Measurements from ENCODE around the gene SLC9A9. TPM values are rescaled to one million over a fixed set of nuclear protein-coding genes. Genes with fewer than 3 reads are reported as not detected.
"Not testable (repeated sequence)": the region's sequence is repeated elsewhere in the genome, so short reads cannot be mapped to it uniquely, and the experiment has no call there.

Gene SLC9A9
- total RNA-seq, 1 donor from 2014 or later, result 9.3 TPM

- DNase-seq (ENCODE audit: missing footprints) (no peak), ATAC-seq (no peak)
- intact Hi-C loops (cut with DNase I), result no loop called here
These were observed 567.3 kb downstream of the SLC9A9 start for GRCh38 chr3:143280984-143281383.

- DNase-seq (ENCODE audit: missing footprints); intact Hi-C loops (cut with DNase I); ATAC-seq: not testable (repeated sequence)
These were observed 568.7 kb downstream of the SLC9A9 start for GRCh38 chr3:143279567-143279966.

DNA sequence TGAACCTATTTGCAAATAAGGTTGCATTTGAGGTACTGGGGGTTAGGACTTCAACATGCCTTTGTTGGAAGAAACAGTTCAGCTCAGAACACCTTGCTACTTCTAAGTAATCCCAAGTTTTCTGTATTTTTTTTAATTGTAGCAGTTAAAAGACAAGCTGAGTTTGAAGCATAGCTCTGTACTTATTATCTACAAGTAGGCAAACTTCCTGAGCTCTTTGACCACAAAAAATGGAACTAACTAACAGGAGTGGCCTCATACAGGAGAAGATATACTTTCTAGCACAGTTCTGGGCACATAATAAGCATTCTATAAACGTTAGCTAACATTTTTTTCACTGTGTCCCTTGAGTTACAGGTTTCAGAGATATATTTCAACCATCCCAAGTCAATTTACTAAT, 569.5 kb downstream of the SLC9A9 start:
- intact Hi-C loops (cut with DNase I), result no loop called here
- ATAC-seq, result no peak
- DNase-seq (ENCODE audit: missing footprints), result no peak

DNA sequence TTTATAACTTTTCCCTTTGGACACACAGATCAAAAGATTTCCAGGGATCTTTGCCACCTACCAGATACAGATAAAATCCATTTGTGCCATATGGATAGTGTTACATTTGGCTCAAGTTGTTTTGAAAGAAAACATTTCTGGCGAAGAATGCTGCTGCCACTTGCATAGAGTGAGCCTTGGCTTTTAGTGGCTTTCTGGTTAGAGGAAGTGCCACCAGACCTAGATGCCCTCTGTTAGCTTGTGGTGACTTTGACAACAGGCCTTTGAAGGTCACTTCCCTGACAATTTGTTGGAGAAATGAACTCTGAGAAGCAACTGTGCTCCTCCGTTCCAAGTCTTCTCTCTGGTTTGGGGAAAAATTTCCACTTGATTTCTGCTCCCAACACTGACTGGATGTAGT, 570.7 kb downstream of the SLC9A9 start:
- no peak for DNase-seq (ENCODE audit: missing footprints)
- intact Hi-C loops (cut with DNase I), result no loop called here
- no peak for ATAC-seq

DNA sequence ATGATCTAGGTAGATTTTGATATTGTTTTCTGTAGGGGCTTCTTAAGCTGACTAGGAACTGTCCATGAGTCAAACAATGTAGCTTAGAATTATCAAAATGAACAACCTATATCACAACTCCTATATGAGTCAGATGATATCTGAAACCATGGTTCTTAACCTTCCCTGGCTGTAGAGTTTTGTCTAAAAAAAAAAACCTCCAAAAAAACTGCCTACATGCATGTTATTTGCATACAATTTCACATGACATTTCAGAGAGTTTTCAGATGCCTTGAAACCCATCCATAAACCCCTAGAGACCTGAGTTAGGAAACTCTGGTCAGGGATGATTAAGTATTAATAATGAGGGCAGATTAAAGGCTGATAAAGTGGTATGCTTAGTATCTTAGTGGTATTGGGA, 571.7 kb downstream of the SLC9A9 start:
- no peak for DNase-seq (ENCODE audit: missing footprints)
- intact Hi-C loops (cut with DNase I), result no loop called here

DNA sequence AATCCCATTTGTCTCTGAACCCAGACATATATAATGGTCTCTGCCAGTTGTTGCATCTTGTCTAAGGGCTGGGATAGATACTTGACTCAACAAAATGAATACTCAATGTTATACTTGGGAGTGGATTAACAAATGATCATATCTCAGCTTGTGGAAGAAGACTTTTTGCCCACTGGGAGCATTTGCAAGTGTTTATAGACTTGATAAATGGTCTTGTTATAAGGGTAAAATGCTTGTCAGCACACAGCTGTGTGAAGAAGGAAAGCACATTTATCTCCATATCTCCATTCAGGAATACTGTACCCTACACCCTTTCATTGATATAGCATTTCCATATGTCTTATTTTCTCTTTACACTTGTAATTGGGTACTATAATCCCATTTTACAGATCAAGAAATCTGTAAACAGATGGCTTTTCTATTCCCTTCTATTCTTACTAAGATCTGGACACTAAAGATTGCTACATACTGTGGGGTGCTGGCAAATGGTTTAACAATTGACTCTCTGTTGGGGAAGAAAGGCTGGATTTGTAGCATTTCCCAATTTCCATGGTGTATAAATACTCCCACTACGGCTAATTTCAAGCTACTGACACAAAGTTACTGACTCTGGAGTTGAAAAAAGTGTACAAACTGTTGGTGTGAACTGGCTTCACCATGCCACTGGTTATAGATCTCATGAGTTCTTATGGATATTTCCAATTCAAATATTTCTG, 574.1 kb downstream of the SLC9A9 start:
- ATAC-seq (no peak), DNase-seq (ENCODE audit: missing footprints) (no peak)
- intact Hi-C loops (cut with DNase I), result no loop called here

More for the DNA sequence above, 571.7 kb downstream of the SLC9A9 start:
- no peak for ATAC-seq

- intact Hi-C loops (cut with DNase I), result no loop called here
- DNase-seq (ENCODE audit: missing footprints), result no peak
- ATAC-seq, result no peak
These were observed 577.1 kb downstream of the SLC9A9 start for GRCh38 chr3:143271136-143271535.

DNA sequence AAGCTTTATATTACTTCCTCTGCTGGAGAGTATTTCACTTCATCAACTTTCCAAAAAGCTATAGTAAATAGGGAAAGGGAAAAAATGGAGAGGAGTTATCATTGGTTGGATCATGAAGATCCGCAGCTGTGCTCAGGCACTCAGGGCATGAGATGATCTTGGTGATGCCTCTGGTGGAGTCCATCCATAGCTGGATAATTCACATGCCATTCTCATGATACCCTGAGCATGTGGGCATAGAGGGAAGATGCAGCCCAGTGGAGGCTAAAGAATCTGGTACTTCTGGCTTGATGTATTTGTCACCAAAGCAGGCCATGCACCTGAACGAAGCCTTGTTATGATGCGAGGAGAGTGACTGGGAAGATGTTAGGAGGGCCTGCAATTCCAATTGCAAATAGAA, 578.5 kb downstream of the SLC9A9 start:
- ATAC-seq (no peak), DNase-seq (ENCODE audit: missing footprints) (no peak)
- intact Hi-C loops (cut with DNase I), result no loop called here

DNA sequence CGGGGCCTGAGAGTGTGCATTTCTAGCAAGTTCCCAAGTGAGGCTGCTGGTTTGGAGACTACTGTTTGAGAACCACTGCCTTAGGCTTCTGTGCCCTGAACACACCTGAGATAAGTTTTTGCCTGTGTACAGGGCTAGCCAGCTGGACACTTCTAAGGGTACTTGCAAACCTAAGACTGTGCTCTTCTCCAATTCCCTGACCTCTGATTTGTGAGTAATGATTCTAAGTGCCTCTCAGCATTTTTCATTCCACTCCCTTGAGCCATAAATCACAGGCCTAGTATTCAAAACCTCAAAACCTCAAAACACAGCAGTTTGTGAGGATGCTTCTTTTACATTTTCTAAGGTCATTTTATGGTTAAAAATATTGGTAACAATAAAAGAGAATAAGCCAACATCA, 580.3 kb downstream of the SLC9A9 start:
- ATAC-seq, result no peak
- DNase-seq (ENCODE audit: missing footprints), result no peak
- intact Hi-C loops (cut with DNase I), result no loop called here

GRCh38 chr3:143266927-143267326, 581.3 kb downstream of the SLC9A9 start:
- intact Hi-C loops (cut with DNase I), result no loop called here
- no peak for ATAC-seq
- no peak for DNase-seq (ENCODE audit: missing footprints)

DNA sequence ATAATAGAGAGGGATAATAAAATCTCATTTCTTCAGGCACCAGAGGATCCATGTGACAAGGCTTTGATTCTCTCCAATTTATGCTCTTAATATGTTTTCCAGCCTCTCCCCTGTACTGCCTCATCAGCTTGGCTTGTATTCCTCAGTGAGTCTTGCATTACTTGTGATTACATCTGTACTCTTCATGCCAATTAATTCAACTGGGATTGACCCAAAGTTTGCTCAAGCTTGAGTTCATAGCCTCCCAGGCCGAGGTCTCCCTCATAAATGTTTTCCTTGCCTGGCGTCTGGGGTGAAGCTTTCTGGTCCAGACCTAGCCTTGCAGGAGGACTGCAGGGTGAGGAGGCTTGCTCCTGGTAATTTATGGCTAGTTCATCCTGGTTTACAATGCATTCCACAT, 581.8 kb downstream of the SLC9A9 start:
- peak; percentile 67 for ATAC-seq

GRCh38 chr3:143265501-143266070, 582.7 kb downstream of the SLC9A9 start:
- intact Hi-C loops (cut with DNase I), result no loop called here

More for the DNA sequence above, 581.8 kb downstream of the SLC9A9 start:
- DNase-seq (ENCODE audit: missing footprints), result no peak
- intact Hi-C loops (cut with DNase I), result no loop called here

DNA sequence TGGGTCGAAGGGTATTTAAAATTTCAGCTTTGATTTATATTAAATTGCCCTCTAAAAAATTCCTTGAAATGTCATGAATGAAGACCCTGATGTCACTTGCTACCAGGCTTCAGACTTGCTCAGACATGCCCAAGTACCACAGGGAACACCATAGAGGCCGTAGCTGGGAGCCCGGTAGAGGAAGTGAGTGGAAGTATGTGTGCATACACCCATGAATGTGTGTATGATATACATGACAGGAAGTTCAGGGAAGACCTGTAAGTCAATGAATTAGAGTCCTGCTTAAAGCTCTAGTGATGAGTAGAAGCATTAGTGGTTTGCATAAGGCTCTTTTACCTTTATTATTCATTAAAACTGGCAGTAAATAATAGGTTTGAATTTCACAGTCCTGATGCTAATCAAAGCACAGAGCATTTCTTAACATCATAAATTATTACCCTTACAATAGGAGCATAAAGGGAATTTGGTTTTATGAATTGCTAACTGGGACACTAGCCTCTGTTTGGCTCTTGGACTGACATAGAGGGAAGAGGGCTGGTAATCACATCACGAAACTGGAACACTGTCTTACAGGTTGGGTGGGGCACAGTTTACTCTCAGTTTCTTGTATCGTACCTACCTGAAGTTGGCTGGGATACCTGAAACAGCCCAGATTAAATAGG, 584.3 kb downstream of the SLC9A9 start:
- no peak for DNase-seq (ENCODE audit: missing footprints)
- ATAC-seq, result no peak
- intact Hi-C loops (cut with DNase I), result no loop called here

More at GRCh38 chr3:143265501-143266070, 582.7 kb downstream of the SLC9A9 start:
- ATAC-seq, result no peak
- DNase-seq (ENCODE audit: missing footprints), result no peak

GRCh38 chr3:143261848-143262247, 586.4 kb downstream of the SLC9A9 start:
- intact Hi-C loops (cut with DNase I), result no loop called here
- DNase-seq (ENCODE audit: missing footprints) (no peak), ATAC-seq (no peak)

- DNase-seq (ENCODE audit: missing footprints), result no peak
- intact Hi-C loops (cut with DNase I), result no loop called here
- ATAC-seq, result no peak
These were observed 589.6 kb downstream of the SLC9A9 start for GRCh38 chr3:143258692-143259091.

DNA sequence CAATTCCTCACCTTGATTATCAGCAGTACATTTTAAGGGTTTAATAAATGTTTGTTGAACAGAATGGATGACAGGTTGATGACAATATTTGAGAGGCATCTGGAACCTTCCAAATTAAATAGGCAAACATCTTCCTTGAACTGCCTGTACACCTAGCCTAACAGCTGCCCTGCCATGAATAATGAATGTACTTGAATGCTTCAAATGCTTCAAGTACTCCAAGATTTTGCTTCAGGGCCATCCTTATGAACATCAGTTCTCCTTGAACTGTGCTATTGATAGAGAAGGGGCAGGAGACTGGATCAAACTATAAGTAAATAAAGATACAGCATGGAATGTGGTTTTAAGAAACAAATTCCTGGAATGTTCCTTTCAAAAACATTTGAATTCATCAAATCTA, 591.9 kb downstream of the SLC9A9 start:
- intact Hi-C loops (cut with DNase I), result no loop called here
- ATAC-seq (no peak), DNase-seq (ENCODE audit: missing footprints) (no peak)

- no peak for ATAC-seq
- DNase-seq (ENCODE audit: missing footprints), result no peak
- intact Hi-C loops (cut with DNase I), result no loop called here
These were observed 592.5 kb downstream of the SLC9A9 start for GRCh38 chr3:143255739-143256138.

GRCh38 chr3:143252931-143253330, 595.3 kb downstream of the SLC9A9 start:
- DNase-seq (ENCODE audit: missing footprints) (no peak), ATAC-seq (no peak)

GRCh38 chr3:143249014-143249413, 599.3 kb downstream of the SLC9A9 start:
- no peak for DNase-seq (ENCODE audit: missing footprints)
- intact Hi-C loops (cut with DNase I), result no loop called here

More at GRCh38 chr3:143252931-143253330, 595.3 kb downstream of the SLC9A9 start:
- intact Hi-C loops (cut with DNase I), result no loop called here

GRCh38 chr3:143247073-143247472, 601.2 kb downstream of the SLC9A9 start:
- ATAC-seq, result no peak
- intact Hi-C loops (cut with DNase I), result no loop called here
- no peak for DNase-seq (ENCODE audit: missing footprints)

More at GRCh38 chr3:143249014-143249413, 599.3 kb downstream of the SLC9A9 start:
- ATAC-seq, result no peak
